ENCODE data around the gene PAPPA.

The PAPPA gene

GRCh38 chr9:116151966-116152381, 1.6 kb upstream of the PAPPA start:
- DNase-seq (ENCODE audit: low read depth) = no peak

- DNase-seq (ENCODE audit: low read depth) = no peak
Measured at GRCh38 chr9:116152390-116152789, 1.2 kb upstream of the PAPPA start.

GRCh38 chr9:116152941-116153764, 438 bp upstream of the PAPPA start:
- DNase-seq (ENCODE audit: low read depth) = no peak

GRCh38 chr9:116154334-116154975, 864 bp downstream of the PAPPA start:
- no peak for DNase-seq (ENCODE audit: low read depth)

- DNase-seq (ENCODE audit: low read depth) = no peak
Measured at GRCh38 chr9:116154976-116155697, 1.5 kb downstream of the PAPPA start.

- DNase-seq (ENCODE audit: low read depth) = no peak
Measured at GRCh38 chr9:116155698-116156039, 2.1 kb downstream of the PAPPA start.

- no peak for DNase-seq (ENCODE audit: low read depth)
Measured at GRCh38 chr9:116156621-116157314, 3.2 kb downstream of the PAPPA start.

- no peak for DNase-seq (ENCODE audit: low read depth)
Measured at GRCh38 chr9:116157436-116158138, 4.0 kb downstream of the PAPPA start.

GRCh38 chr9:116160676-116161571, 7.3 kb downstream of the PAPPA start:
- DNase-seq (ENCODE audit: low read depth) = no peak

GRCh38 chr9:116162241-116162781, 8.7 kb downstream of the PAPPA start:
- DNase-seq (ENCODE audit: low read depth) = no peak

- no peak for DNase-seq (ENCODE audit: low read depth)
Measured at GRCh38 chr9:116163293-116164055, 9.9 kb downstream of the PAPPA start.

GRCh38 chr9:116165912-116166311, 12.3 kb downstream of the PAPPA start:
- no peak for DNase-seq (ENCODE audit: low read depth)

- no peak for DNase-seq (ENCODE audit: low read depth)
Measured at GRCh38 chr9:116166713-116167112, 13.1 kb downstream of the PAPPA start.

GRCh38 chr9:116168231-116168630, 14.6 kb downstream of the PAPPA start:
- DNase-seq (ENCODE audit: low read depth) = no peak

GRCh38 chr9:116172216-116172615, 18.6 kb downstream of the PAPPA start:
- no peak for DNase-seq (ENCODE audit: low read depth)

GRCh38 chr9:116174347-116174746, 20.8 kb downstream of the PAPPA start:
- no peak for DNase-seq (ENCODE audit: low read depth)

GRCh38 chr9:116175614-116176013, 22.0 kb downstream of the PAPPA start:
- no peak for DNase-seq (ENCODE audit: low read depth)

GRCh38 chr9:116178481-116179211, 25.1 kb downstream of the PAPPA start:
- no peak for DNase-seq (ENCODE audit: low read depth)

- DNase-seq (ENCODE audit: low read depth) = no peak
Measured at GRCh38 chr9:116179568-116179967, 26.0 kb downstream of the PAPPA start.
